ENCODE results near the gene NAV3.

Gene NAV3

DNA sequence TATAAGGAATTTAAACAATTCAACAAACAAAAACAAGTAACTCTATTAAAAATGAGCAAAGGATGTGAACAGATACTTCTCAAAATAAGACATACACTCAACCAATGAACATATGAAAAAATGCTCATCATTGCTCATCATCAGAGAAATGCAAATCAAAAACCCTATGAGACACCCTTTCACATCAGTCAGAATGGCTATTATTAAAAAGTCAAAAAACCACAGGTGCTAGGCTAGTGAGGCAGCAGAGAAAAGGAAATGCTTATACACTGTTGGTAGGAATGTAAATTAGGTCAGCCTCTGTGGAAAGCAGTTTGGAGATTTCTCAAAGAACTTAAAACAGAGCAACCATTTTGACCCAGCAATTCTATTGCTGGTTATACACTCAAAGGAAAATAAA, 52.0 kb downstream of the NAV3 start:
- no peaks in the 10 kb centered on the region for H3K4me1 ChIP-seq (ENCODE audit: insufficient read depth, low read length, poor library complexity, severe bottlenecking)
- H3K9me3 ChIP-seq (ENCODE audit: insufficient read depth, low read depth, low read length): no peaks in the 10 kb centered on the region
- H3K79me2 ChIP-seq (ENCODE audit: insufficient read depth, low read length): no peaks in the 10 kb centered on the region
- H3K4me3 ChIP-seq (ENCODE audit: low read length, poor library complexity, severe bottlenecking): no peak overlapping the region
- no peaks in the 10 kb centered on the region for H3K27me3 ChIP-seq (ENCODE audit: insufficient read depth, low read length, poor library complexity, severe bottlenecking)
- H4K20me1 ChIP-seq (ENCODE audit: insufficient read depth, low read length, poor library complexity, severe bottlenecking): no peaks in the 10 kb centered on the region
- no peaks in the 10 kb centered on the region for H3K9me2 ChIP-seq (replicated peaks; ENCODE audit: low read depth, low read length)
- no peak overlapping the region for H3K9ac ChIP-seq (ENCODE audit: low read depth, low read length, poor library complexity, severe bottlenecking)
- no peak overlapping the region for H3K4me2 ChIP-seq (ENCODE audit: low read depth, low read length, poor library complexity, severe bottlenecking)
- no peaks in the 10 kb centered on the region for H3K36me3 ChIP-seq (ENCODE audit: insufficient read depth, low read length)
- no peak for TF ChIP-seq CTCF (conservative IDR thresholded peaks at IDR 0.05; ENCODE audit: low read length)
- no peak for TF ChIP-seq EZH2phosphoT487 (IDR thresholded peaks at IDR 0.05; ENCODE audit: borderline replicate concordance)
- no peak overlapping the region for H2AFZ ChIP-seq (ENCODE audit: low read length)
- no peaks in the 10 kb centered on the region for H3F3A ChIP-seq (ENCODE audit: low read depth)

- H3K9me2 ChIP-seq (replicated peaks; ENCODE audit: low read depth, low read length): no peaks in the 10 kb centered on the region
- no peak overlapping the region for H3K4me3 ChIP-seq (ENCODE audit: low read length, poor library complexity, severe bottlenecking)
- no peaks in the 10 kb centered on the region for H3K4me1 ChIP-seq (ENCODE audit: insufficient read depth, low read length, poor library complexity, severe bottlenecking)
- no peak overlapping the region for H3K9ac ChIP-seq (ENCODE audit: low read depth, low read length, poor library complexity, severe bottlenecking)
- no peaks in the 10 kb centered on the region for H3K79me2 ChIP-seq (ENCODE audit: insufficient read depth, low read length)
- no peaks in the 10 kb centered on the region for H4K20me1 ChIP-seq (ENCODE audit: insufficient read depth, low read length, poor library complexity, severe bottlenecking)
- no peak overlapping the region for H3K4me2 ChIP-seq (ENCODE audit: low read depth, low read length, poor library complexity, severe bottlenecking)
- H3K9me3 ChIP-seq (ENCODE audit: insufficient read depth, low read depth, low read length): no peaks in the 10 kb centered on the region
- TF ChIP-seq CTCF (conservative IDR thresholded peaks at IDR 0.05; ENCODE audit: low read length) (no peak), EZH2phosphoT487 (IDR thresholded peaks at IDR 0.05; ENCODE audit: borderline replicate concordance) (no peak)
- H3K36me3 ChIP-seq (ENCODE audit: insufficient read depth, low read length): no peaks in the 10 kb centered on the region
- no peak overlapping the region for H2AFZ ChIP-seq (ENCODE audit: low read length)
- H3F3A ChIP-seq (ENCODE audit: low read depth): no peaks in the 10 kb centered on the region
- no peaks in the 10 kb centered on the region for H3K27me3 ChIP-seq (ENCODE audit: insufficient read depth, low read length, poor library complexity, severe bottlenecking)
Observed at GRCh38 chr12:77888611-77889010, 57.9 kb downstream of the NAV3 start.

DNA sequence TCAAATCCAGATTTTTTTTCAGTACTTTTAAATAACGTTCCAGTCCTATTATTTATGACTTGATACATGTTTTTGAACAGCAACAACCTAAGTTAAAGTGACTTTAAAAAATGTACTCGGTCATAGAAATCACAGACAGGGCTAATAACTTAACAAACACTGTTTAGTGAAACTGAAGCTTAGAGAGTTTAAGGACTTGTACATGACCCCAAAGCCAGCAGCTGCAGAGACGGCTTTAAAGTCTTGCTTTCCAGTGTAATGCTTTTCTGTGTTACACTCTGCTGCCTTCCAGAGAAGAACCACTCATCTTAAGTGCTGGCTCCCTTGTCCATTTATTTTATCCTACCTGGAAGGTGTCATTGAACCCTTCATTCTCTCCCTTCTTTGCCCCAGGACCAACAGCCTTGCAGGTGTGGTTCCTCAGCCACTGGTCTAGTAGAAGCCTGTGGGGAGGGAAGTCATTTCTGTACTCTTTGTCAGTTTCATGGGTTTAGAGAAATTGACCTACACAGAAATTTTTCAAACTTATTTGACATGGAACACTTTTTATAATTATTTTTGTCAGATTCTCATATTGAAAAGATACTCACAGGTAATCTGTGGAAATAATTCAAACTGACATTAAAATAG, 60.9 kb downstream of the NAV3 start:
- TF ChIP-seq CTCF (conservative IDR thresholded peaks at IDR 0.05; ENCODE audit: low read length): no peak
- TF ChIP-seq EZH2phosphoT487 (IDR thresholded peaks at IDR 0.05; ENCODE audit: borderline replicate concordance): no peak
- Histone ChIP-seq H3K4me1 (ENCODE audit: insufficient read depth, low read length, poor library complexity, severe bottlenecking) (no peaks in the 10 kb centered on the region), H3K36me3 (ENCODE audit: insufficient read depth, low read length) (no peaks in the 10 kb centered on the region), H3K27me3 (ENCODE audit: insufficient read depth, low read length, poor library complexity, severe bottlenecking) (no peaks in the 10 kb centered on the region), H3F3A (ENCODE audit: low read depth) (no peaks in the 10 kb centered on the region), H3K9me3 (ENCODE audit: insufficient read depth, low read depth, low read length) (no peaks in the 10 kb centered on the region), H2AFZ (ENCODE audit: low read length) (no peak overlapping the region), H3K9me2 (replicated peaks; ENCODE audit: low read depth, low read length) (no peaks in the 10 kb centered on the region), H3K4me3 (ENCODE audit: low read length, poor library complexity, severe bottlenecking) (no peak overlapping the region), H3K79me2 (ENCODE audit: insufficient read depth, low read length) (no peaks in the 10 kb centered on the region), H4K20me1 (ENCODE audit: insufficient read depth, low read length, poor library complexity, severe bottlenecking) (no peaks in the 10 kb centered on the region), H3K9ac (ENCODE audit: low read depth, low read length, poor library complexity, severe bottlenecking) (no peak overlapping the region), H3K4me2 (ENCODE audit: low read depth, low read length, poor library complexity, severe bottlenecking) (no peak overlapping the region)
